GM19395 (cell line): ENCODE data around the gene ITGB1BP2.
"Not testable (repeated sequence)": the region's sequence is repeated elsewhere in the genome, so short reads cannot be mapped to it uniquely, and the experiment has no call there.

ENCODE experiments used
- ATAC-seq: cut with Tn5 transposase; IDR thresholded peaks from one replicate; pipeline ENCODE4 v1.9.1; 2021; ENCODE audit warnings: mild to moderate bottlenecking, moderate library complexity; ENCODE audit not compliant: unreplicated experiment

Gene ITGB1BP2

DNA sequence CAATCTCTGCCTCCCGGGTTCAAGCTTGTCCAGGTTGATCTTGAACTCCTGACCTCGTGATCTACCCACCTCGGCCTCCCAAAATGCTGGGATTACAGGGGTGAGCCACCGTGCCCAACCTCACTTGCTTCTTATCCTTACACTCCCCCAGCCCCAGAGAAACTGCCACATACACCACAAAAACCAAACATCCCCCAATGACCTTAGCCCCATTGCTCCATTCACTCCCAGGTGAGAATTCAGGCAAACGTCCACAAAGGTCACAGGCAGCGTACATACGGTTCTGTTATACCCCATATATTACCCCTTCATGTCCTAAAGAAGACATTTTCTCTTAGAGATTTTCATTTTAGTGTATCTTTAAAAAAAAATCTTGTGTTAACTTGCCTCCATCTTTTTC, 1.1 kb upstream of the ITGB1BP2 start:
- ATAC-seq, result not testable (repeated sequence)

DNA sequence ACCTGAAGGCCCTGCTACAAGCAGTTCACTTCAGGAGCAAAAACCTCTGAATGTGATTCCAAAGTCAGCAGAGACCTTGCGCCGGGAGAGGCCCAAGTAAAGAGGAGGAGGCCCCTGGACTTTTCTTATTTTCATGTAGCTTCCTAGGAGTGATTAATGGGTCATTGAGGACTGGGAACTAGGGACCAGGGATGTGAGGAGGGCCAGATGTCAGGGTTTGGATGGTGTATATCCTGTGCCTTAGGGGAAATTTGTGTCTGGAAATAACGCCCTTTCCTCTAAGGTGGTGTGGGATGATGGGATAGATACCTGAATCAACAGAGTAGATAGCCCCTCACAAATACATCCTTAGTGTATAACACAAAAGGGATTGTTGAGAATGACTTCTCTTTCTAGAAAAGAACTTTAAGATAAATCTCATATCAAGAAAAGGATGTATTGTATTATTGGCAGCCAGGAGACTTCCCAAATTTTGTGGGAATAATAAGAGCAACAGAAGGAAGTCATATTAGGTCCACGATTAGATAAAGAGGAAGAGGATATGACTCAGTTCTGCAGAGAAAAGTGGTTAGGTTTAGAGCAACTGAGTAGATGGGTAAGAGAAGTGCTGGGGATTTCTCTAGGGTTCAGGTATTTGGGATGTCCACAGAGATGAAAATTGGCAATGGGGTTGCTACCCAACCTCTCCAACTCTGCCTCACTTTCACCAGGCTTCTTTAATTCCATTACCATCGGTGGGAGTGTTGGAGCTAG, 1.1 kb downstream of the ITGB1BP2 start:
- no peak for ATAC-seq

DNA sequence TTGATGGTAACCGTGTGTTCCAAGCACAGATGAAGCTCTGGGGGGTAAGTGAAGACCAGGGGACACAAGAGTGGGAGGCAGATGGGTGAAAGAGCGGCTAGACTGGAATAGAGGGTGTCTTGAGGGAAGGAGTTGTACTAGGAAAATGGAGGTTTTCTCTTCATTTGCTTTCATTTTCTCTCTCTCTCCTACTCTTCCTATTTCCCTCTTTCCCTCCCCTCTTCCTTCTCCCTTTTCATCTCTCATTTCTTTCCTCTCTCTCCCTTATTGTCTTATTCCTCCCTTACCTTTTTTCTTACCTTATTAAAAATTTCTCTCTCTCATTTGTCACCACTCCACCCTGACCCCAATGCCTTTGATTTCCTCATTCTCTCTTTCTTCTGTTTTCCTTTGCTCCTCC, 3.0 kb downstream of the ITGB1BP2 start:
- no peak for ATAC-seq

DNA sequence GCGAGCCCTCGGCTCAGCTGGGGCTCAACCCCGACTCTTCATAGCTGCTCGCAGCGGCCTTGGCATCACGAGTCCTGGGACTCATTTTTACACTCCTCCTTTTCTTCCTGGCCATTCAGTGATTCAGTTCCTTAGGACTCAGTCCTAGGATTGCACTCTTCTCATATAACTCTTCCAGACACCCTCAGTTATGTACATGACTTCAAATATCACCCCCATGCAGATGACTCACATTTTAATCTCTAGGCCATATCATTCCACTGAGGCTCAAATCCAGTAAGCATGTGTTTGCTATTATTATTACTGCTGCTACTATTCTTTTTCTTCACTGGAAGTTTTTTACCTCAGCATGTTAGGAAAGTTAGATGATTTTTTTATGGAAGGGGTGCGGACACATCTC, 14.4 kb downstream of the ITGB1BP2 start:
- no peak for ATAC-seq

DNA sequence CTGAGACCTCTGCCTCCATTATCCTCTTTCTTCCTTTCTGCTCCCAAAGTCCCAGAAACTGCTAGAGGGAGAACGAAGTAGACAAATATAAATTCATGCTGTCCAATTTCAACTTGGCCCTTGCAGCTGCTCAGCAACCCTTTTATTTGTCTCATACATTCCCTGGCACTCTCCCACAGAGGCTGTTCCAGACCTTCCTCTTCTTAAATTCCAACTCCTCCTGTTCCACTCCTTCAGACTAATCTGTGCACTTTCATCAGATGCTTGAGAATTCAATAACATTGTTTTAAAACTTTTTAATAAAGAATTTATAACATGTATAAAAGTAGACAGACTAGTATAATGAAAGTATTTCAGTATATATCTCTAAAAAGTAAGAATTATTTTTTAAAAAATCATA, 15.4 kb downstream of the ITGB1BP2 start:
- ATAC-seq, result not testable (repeated sequence)

DNA sequence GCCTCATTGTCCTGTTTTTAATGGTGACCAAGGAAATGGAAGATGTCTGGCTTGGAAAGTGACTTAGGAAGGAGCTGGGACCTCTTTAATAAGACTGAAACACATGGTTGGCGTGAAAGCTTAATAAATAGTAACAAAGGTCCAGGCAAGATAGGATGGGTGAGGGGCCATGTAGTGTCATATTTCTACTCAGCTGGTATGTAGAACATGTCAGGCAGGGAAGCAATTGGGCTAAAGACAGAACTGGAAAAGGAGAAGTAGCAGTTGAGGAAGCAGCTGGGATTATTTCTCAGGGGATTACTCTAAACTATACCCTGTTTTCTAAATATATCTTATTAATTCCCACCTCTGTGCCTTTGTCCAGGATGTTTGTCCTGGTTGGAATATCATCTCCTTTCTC, 18.6 kb downstream of the ITGB1BP2 start:
- ATAC-seq, result no peak

DNA sequence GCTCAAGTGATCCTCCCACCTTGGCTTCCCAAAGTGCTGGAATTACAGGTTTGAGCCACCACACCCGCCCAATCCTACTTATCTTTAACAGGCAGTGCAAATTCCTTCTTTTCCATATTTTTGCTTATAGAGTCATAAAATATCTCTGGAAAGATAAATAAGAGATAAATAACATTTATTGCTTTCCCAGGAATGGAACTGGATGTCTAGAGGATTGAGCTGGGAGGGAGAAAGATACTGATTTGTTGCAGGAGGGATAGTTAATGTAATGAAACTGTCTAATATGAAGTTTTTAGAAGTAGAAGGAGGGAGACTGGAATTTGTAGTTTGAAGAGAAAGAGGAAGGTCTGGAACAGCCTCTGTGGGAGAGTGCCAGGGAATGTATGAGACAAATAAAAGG, 20.2 kb downstream of the ITGB1BP2 start:
- no peak for ATAC-seq

DNA sequence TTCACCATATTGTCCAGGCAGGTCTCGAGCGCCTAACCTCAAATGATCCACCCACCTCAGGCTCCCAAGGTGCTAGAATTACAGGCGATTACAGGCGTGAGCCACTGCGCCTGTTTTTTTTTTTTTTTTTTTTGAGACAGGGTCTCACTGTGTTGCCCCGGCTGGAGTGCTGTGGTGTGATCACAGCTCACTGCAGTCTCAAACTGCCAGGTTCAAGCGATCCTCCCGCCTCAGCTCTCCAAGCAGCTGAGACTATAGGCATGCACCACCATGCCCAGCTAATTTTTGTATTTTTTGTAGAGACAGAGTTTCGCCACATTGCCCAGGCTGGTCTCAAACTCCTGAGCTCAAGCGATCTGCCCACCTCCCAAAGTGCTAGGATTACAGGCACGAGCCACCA, 22.9 kb downstream of the ITGB1BP2 start:
- not testable (repeated sequence) for ATAC-seq

DNA sequence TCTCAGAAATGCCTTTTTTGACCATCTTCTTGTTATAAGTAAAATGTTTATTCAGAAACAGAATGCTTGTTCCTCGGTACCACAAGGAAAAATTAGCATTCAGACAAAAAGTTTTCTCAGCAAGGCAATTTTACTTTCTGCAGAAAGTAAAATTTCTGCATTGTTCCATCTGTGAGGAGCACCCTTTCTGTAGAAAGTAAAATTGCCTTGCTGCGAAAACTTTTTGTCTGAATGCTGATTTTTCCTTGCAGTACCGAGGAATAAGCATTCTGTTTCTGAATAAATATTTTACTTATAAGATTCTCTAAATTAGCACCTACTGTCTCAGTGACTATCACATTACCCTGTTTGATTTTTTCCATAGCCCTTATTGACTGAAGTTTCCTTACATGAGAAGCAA, 24.8 kb downstream of the ITGB1BP2 start:
- ATAC-seq, result no peak

DNA sequence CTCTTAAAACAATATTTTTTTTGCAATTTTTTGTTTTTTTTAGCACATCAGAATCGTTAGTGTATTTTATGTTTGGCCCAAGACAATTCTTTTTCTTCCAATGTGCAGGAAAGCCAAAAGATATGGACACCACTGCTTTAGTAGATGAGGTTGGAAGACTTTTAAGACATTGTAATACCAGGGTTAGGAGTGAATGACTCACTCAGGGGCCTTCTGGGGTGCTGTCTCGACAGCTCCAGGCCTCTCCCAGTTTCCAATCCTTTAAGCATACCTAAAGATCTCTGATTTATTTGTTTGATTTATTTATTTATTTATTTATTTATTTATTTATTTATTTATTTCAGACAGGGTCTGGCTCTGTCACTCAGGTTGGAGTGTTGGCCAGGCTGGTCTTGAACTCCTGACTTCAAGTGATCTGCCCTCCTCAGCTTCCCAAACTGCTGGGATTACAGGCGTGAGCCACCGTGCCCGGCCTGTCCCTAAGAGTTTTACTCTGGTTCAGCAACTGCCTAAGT, 47.7 kb downstream of the ITGB1BP2 start:
- not testable (repeated sequence) for ATAC-seq

DNA sequence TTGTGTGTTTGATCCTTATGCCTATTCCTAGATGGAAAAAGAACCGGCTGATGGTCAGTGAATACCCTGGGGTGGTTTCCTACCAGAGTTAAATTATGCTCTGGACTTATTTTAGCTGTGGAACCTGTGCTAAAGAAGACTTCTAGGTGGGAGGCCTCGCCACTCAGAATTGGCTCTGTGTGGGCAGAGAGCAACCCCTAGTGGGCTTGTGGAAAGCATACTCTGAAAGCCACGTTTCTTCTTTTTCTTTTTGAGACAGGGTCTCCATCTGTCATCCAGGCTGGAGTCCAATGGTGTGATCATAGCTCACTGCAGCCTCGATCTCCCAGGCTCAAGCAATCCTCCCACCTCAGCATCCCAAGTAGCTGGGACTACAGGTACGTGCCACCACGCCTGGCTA, 48.3 kb downstream of the ITGB1BP2 start:
- not testable (repeated sequence) for ATAC-seq

DNA sequence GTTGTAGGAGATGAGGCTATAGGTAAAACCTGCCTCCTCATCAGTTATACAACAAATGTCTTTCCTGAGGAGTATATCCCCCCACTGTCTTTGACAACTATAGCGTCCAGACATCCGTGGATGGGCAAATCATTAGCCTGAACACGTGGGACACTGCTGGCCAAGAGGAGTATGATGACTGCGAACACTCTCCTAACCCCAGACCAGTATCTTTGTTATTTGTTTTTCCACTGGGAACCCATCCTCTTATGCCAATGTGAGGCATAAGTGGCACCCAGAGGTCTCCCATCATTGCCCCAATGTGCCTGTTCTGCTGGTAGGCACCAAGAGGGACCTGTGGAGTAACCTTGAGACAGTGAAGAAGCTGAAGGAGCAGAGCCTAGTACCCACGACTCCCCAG, 50.9 kb downstream of the ITGB1BP2 start:
- ATAC-seq, result not testable (repeated sequence)
